GM21526 (cell line): ENCODE results near the gene RNASEH2B.

ENCODE experiments used
- ATAC-seq: cut with Tn5 transposase; IDR thresholded peaks from one replicate; pipeline ENCODE4 v1.9.1; 2021; ENCODE audit warnings: moderate library complexity; ENCODE audit not compliant: unreplicated experiment, low FRiP score

The RNASEH2B gene

GRCh38 chr13:50905256-50905655 is 4.3 kb upstream of the RNASEH2B start:
- no peak for ATAC-seq

- no peak for ATAC-seq
Observed at GRCh38 chr13:50907781-50908180, 1.8 kb upstream of the RNASEH2B start.

GRCh38 chr13:50908371-50908770 is 1.2 kb upstream of the RNASEH2B start:
- ATAC-seq: no peak

GRCh38 chr13:50910485-50910805 is 854 bp downstream of the RNASEH2B start:
- ATAC-seq: peak; percentile 5

- ATAC-seq: no peak
Observed at GRCh38 chr13:50911081-50911631, 1.6 kb downstream of the RNASEH2B start.

GRCh38 chr13:50911937-50912795 is 2.6 kb downstream of the RNASEH2B start:
- peak; percentile 49 for ATAC-seq

- ATAC-seq: no peak
Observed at GRCh38 chr13:50912851-50913250, 3.3 kb downstream of the RNASEH2B start.

- ATAC-seq: no peak
Observed at GRCh38 chr13:50914176-50914700, 4.6 kb downstream of the RNASEH2B start.

GRCh38 chr13:50914848-50915247 is 5.3 kb downstream of the RNASEH2B start:
- ATAC-seq: no peak

GRCh38 chr13:50915565-50915964 is 6.0 kb downstream of the RNASEH2B start:
- ATAC-seq: no peak

- ATAC-seq: no peak
Observed at GRCh38 chr13:50916701-50917184, 7.2 kb downstream of the RNASEH2B start.

GRCh38 chr13:50917572-50917971 is 8.0 kb downstream of the RNASEH2B start:
- no peak for ATAC-seq

GRCh38 chr13:50918567-50918966 is 9.0 kb downstream of the RNASEH2B start:
- no peak for ATAC-seq

- no peak for ATAC-seq
Observed at GRCh38 chr13:50919277-50919676, 9.7 kb downstream of the RNASEH2B start.

- ATAC-seq: no peak
Observed at GRCh38 chr13:50921706-50922105, 12.1 kb downstream of the RNASEH2B start.

GRCh38 chr13:50923272-50923671 is 13.7 kb downstream of the RNASEH2B start:
- ATAC-seq: no peak

- no peak for ATAC-seq
Observed at GRCh38 chr13:50924025-50924424, 14.4 kb downstream of the RNASEH2B start.

GRCh38 chr13:50927701-50928100 is 18.1 kb downstream of the RNASEH2B start:
- ATAC-seq: no peak

- no peak for ATAC-seq
Observed at GRCh38 chr13:50928102-50928501, 18.5 kb downstream of the RNASEH2B start.

- ATAC-seq: no peak
Observed at GRCh38 chr13:50928659-50929462, 19.3 kb downstream of the RNASEH2B start.

- ATAC-seq: no peak
Observed at GRCh38 chr13:50932091-50932490, 22.5 kb downstream of the RNASEH2B start.
